GM10248 (cell line): Measurements from ENCODE around the gene TBC1D21.

Experiments used
- CTCF ChIA-PET: fragments of 300-600 bp; sonication (Branson Sonifier 250); formaldehyde crosslinking; extraction: SDS; loops from one replicate; lab custom pipeline; 2021; ENCODE audit warnings: antibody characterized with exemption; lab: Yijun Ruan, JAX
- POLR2A ChIA-PET: fragments of 350-650 bp; sonication (Branson Sonifier 250); formaldehyde crosslinking; extraction: SDS; loops from one replicate; lab custom pipeline; 2020; ENCODE audit warnings: antibody characterized with exemption; lab: Yijun Ruan, JAX
- DNase-seq: peaks from one replicate; pipeline ENCODE4 v3.0.0; 2012; ENCODE audit errors: extremely low spot score
- CTCF ChIP-seq: IDR thresholded peaks from 2 replicates; pipeline ENCODE4 v1.5.1; 2012; ENCODE audit warnings: mild to moderate bottlenecking, low read depth; ENCODE audit errors: extremely low read depth, missing control alignments, control extremely low read depth

The TBC1D21 gene

DNA sequence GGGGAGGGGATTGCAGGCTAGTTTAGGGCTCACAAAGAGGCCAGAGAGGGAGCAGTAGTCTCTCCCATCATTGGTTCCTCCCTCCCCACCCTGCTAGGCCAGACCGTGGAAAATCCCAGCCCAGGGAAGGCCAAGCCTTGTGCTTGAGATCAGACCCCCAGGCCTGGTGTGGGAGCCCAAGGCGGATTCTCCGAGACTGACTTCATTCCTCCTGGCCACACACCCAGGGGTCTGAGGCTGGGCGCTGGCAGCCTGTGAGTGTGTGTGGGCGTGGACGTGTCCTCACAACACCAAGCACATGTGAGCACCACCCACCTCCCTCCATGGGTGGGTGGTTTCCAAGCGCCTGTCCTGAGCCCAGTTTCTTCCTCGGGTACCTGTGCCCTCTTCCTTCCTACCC lies 57.0 kb downstream of the TBC1D21 start:
- no peak for TF ChIP-seq CTCF
- DNase-seq: no peak
- POLR2A ChIA-PET: no interaction called here
- CTCF ChIA-PET: no interaction called here

- POLR2A ChIA-PET: no interaction called here
- CTCF ChIA-PET: no interaction called here
- DNase-seq: no peak
- no peak for TF ChIP-seq CTCF
Measured at GRCh38 chr15:73930790-73931281, 57.5 kb downstream of the TBC1D21 start.

DNA sequence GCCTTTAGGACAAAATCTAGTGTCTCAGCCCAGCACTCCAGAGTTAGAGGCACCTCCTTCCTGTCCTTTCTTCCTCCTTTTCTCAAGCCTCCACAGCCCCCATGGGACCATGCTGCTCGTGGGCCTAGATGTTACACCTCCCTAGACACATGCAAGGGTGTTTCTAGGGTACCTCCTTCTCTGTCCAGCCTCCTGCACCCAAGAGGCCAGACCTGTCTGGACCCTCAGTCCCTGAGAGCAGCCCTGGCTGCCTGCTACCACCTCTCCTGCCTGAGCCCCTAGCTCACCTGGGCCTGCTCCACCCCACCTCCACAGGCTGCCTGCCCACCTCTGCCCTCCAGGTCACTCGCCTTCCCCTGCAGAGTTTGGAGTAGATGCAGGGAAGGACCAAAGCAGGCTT lies 58.1 kb downstream of the TBC1D21 start:
- POLR2A ChIA-PET: no interaction called here
- no peak for TF ChIP-seq CTCF
- DNase-seq: no peak
- CTCF ChIA-PET: no interaction called here

DNA sequence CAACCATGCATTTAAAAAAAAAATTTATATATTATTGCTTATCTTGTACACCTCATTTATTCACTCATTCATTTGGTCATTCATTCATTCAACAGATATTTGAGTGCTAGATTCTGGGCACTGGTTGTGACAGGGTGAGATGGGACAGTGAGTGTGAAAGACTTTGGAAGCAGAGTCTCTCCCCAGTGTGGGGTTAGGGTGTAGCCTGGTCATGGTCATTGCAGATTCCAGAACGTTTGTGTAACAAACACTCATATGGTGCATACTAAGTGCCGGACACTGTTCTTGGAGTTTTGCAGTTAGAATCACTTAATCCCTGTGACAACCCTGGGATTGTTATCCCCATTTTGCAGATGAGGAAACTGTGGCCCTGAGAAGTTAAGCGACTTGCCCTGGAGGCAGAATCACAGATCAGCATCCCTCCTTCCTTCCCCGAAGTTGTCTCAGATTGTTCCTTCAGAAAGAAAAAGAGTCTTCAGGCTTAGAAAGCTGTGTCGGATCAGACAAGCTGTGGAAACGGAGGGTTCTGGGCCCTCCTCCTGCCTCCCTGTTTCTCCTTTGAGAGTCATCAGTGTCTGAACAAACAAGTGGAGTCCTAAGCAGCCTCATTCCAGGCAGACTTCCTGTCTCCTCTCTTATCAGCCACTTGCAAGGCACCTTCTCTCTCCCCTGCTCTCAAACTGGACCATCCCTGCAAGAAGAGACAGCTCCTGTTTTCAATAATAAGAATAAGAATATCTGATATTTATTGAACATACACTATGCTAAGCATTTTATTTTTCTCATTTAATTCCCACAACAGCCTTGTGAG lies 59.2 kb downstream of the TBC1D21 start:
- DNase-seq: no peak
- CTCF ChIA-PET: no interaction called here
- no peak for TF ChIP-seq CTCF
- POLR2A ChIA-PET: no interaction called here

DNA sequence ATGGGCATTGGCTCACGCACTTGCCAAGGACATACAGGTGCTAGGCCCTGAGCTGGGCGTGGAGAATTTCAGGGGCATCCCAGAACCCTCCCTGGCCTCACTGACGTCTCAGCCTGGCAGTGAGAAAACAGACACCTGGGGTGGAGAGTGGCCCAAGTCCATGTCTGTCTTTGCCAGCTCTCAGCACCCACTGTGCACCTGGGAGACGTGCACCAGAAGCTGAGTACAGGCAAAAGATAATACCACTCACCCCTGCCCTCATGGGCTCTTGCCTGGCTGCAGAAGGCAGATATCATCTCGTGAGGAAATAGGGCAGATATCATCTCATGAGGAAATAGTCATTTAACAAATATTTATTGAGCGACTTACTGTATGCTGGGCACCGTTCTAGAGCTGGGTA lies 60.9 kb downstream of the TBC1D21 start:
- ChIA-PET CTCF (interaction anchor here (1.6 kb wide), 1 partner anchor 31 kb away, joined by 4 read pairs; no protein-coding TSS in a partner anchor), POLR2A (no interaction called here)
- DNase-seq: no peak
- TF ChIP-seq CTCF: no peak

DNA sequence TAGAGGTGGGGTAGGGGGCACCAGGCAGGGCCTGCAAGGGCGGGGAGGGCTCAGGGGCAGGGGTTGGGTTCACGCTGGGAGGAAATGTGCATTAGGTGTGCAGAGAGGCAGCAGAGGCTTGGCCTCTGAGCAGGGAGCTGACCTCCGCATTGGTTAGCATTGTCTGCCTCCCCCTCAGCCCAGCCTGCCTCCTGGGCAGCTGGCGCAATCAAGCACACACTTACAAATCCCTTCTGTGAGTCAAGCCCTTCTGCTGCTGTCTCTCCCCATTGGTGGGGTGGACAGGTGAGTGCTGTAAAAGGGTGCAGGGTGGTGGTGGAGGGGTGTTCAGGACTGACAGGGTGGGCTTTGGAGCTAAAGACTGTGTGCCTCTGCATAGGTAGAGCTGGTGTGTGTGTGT lies 62.2 kb downstream of the TBC1D21 start:
- CTCF ChIA-PET: interaction anchor here (0.9 to 1.6 kb wide), 2 partner anchors 28 to 30 kb away, joined by 3 to 4 read pairs; no protein-coding TSS in a partner anchor
- POLR2A ChIA-PET: no interaction called here
- DNase-seq: no peak
- no peak for TF ChIP-seq CTCF
